GM12878 (cell line): Measurements from ENCODE around the gene ADGRV1. TPM values are rescaled to one million over a fixed set of nuclear protein-coding genes. Genes with fewer than 3 reads are reported as not detected.

Experiments used
- ATAC-seq: fragments of 200-7000 bp; cut with Tn5 transposase; 3 replicates; pipeline ENCODE4 v1.9.1; 2020; ENCODE audit warnings: mild to moderate bottlenecking, moderate library complexity
- BruUV-seq: library from RNA; stranded (reverse); fragments of 400-500 nt; replicated peaks from 2 replicates; lab custom pipeline; 2021; lab: Mats Ljungman, UMichigan
- CTCF ChIA-PET: fragments of 300-600 bp; sonication (Branson Sonifier 250); formaldehyde crosslinking; extraction: SDS; loops from one replicate; lab custom pipeline; 2021; ENCODE audit warnings: inconsistent platforms; lab: Yijun Ruan, JAX
- POLR2A ChIA-PET: fragments of 350-600 bp; formaldehyde crosslinking; extraction: SDS; loops from one replicate; lab custom pipeline; 2021; ENCODE audit warnings: inconsistent platforms; lab: Charles Lee
- RAD21 ChIA-PET: fragments of 300-600 bp; sonication (Branson Sonifier 250); formaldehyde crosslinking; loops from one replicate; lab custom pipeline; 2023; ENCODE audit warnings: antibody characterized with exemption; ENCODE audit not compliant: unreplicated experiment; lab: Charles Lee
- SMC1A ChIA-PET: fragments of 300-600 bp; sonication (Branson Sonifier 250); formaldehyde crosslinking; loops from one replicate; lab custom pipeline; 2023; ENCODE audit not compliant: unreplicated experiment, uncharacterized antibody; lab: Charles Lee
- DNase-seq: peaks from one replicate; pipeline ENCODE4 v3.0.0-alpha.2; 2011; ENCODE audit warnings: low read depth, low spot score
- FAIRE-seq: peaks from 3 replicates; lab custom pipeline; 2011; peaks lifted over from hg19 to GRCh38; lab: Jason Lieb, UNC
- H2AFZ ChIP-seq: 2 replicates; pipeline ENCODE4 v1.6.0; 2011; ENCODE audit warnings: low read depth, low read length, control low read depth; ENCODE audit not compliant: control insufficient read depth
- H3K27ac ChIP-seq: 2 replicates; pipeline ENCODE4 v1.5.1; 2011; ENCODE audit warnings: control low read depth; ENCODE audit not compliant: control insufficient read depth, insufficient read depth
- H3K27me3 ChIP-seq, 2 experiments: replicated peaks in 1 of 2; 2 replicates each; pipeline versions ENCODE4 v1.6.0 to v1.6.1; 2011; ENCODE audit warnings: low read length in 1 of 2; ENCODE audit not compliant: control insufficient read depth in 2 of 2, insufficient read depth in 2 of 2
- H3K36me3 ChIP-seq, 2 experiments: 2 replicates each; pipeline ENCODE4 v1.5.1; 2011; ENCODE audit warnings: low read length in 1 of 2; ENCODE audit not compliant: control insufficient read depth in 2 of 2, insufficient read depth in 2 of 2
- H3K4me1 ChIP-seq: 2 replicates; pipeline ENCODE4 v1.6.1; 2011; ENCODE audit warnings: mild to moderate bottlenecking, low read length, moderate library complexity, mixed read lengths; ENCODE audit not compliant: control insufficient read depth, insufficient read depth
- H3K4me2 ChIP-seq: 2 replicates; pipeline ENCODE4 v1.6.0; 2011; ENCODE audit warnings: control low read depth; ENCODE audit not compliant: control insufficient read depth, insufficient read depth
- H3K4me3 ChIP-seq: fragments of 200-600 bp; sonication (generic); 2 replicates; pipeline ENCODE4 v1.5.1; 2016
- H3K79me2 ChIP-seq: 2 replicates; pipeline ENCODE4 v1.6.0; 2011; ENCODE audit warnings: low read length; ENCODE audit not compliant: control insufficient read depth, insufficient read depth
- H3K9ac ChIP-seq: 2 replicates; pipeline ENCODE4 v1.8.0; 2011; ENCODE audit warnings: low read length, control low read depth, mixed read lengths; ENCODE audit not compliant: control insufficient read depth, insufficient read depth
- H3K9me3 ChIP-seq: replicated peaks from 3 replicates; pipeline ENCODE4 v1.5.1; 2011; ENCODE audit warnings: mild to moderate bottlenecking, low read length; ENCODE audit not compliant: control insufficient read depth, insufficient read depth
- H4K20me1 ChIP-seq: 2 replicates; pipeline ENCODE4 v1.6.0; 2011; ENCODE audit not compliant: control insufficient read depth, insufficient read depth
- BACH1 ChIP-seq: fragments of 450-650 bp; IDR thresholded peaks from 2 replicates; pipeline ENCODE4 v1.6.1; 2017; ENCODE audit warnings: mild to moderate bottlenecking, borderline replicate concordance
- BRCA1 ChIP-seq: IDR thresholded peaks from 2 replicates; pipeline ENCODE4 v1.6.1; 2011; ENCODE audit warnings: low read depth, low read length, improper control_type of control experiment
- CHD4 ChIP-seq: fragments of 200-600 bp; sonication (generic); IDR thresholded peaks from 2 replicates; pipeline ENCODE4 v1.6.1; 2016; ENCODE audit warnings: mild to moderate bottlenecking
- MYC ChIP-seq: IDR thresholded peaks from 2 replicates; pipeline ENCODE4 v1.6.1; 2011; ENCODE audit warnings: mild to moderate bottlenecking, low read length, moderate library complexity, inconsistent platforms; ENCODE audit not compliant: insufficient read depth, insufficient replicate concordance, insufficient read length, severe bottlenecking
- PAX8 ChIP-seq: fragments of 450-650 bp; IDR thresholded peaks from 2 replicates; pipeline ENCODE4 v1.6.1; 2017; ENCODE audit warnings: mild to moderate bottlenecking, moderate library complexity
- WGBS: methylation state at CpG from one replicate; pipeline ENCODE4 v1.1.6; 2016; ENCODE audit warnings: low lambda C conversion rate; ENCODE audit not compliant: insufficient replicate concordance, insufficient coverage; ENCODE audit errors: missing lambda C conversion rate; 5-methylcytosine and 5-hydroxymethylcytosine counted together
- in situ Hi-C: fragments of 300-500 bp; cut with MboI; formaldehyde crosslinking; loops from 9 replicates; pipeline ENCODE4 v1.14.3; 2018; ENCODE audit warnings: mixed read lengths
- intact Hi-C: fragments of 100-400 bp; cut with micrococcal nuclease; formaldehyde crosslinking; loops from one replicate; pipeline ENCODE4 v1.14.2; 2022; ENCODE audit not compliant: unreplicated experiment
- polyA plus RNA-seq, 11 experiments: library from polyadenylated mRNA; depleted of rRNA in 4 of 11; unstranded in 6 of 11; stranded (reverse) in 5 of 11; fragments of >200 nt; fragmentation: Nextera tagmentation in 4 of 11; fragmentation: Illumina TruSeq in 1 of 11; extraction: Ambion mirVana in 4 of 11; extraction: Trizol in 1 of 11; gene quantifications; 1 replicate in 1 of 11; 2 replicates in 10 of 11; pipeline versions ENCODE4 v1.2.1 to v1.2.3, GENCODE V29; 2011 to 2016; ENCODE audit warnings: inconsistent platforms in 2 of 11, missing spikeins in 2 of 11, low read depth in 1 of 11
- total RNA-seq, 4 experiments: library from RNA; depleted of rRNA in 3 of 4; stranded (reverse); fragments of >200 nt in 3 of 4; fragmentation: Illumina TruSeq in 1 of 4; extraction: Trizol in 1 of 4; gene quantifications; 2 replicates each; pipeline versions ENCODE4 v1.2.1 to v1.2.3, GENCODE V29; 2013 to 2021
- TF ChIP-seq, protein P1 (sequence below): IDR thresholded peaks from 2 replicates; pipeline ENCODE4 v1.6.1; 2011; ENCODE audit warnings: borderline replicate concordance, low read depth, mild to moderate bottlenecking, moderate library complexity, mixed read lengths, low read length; ENCODE audit not compliant: insufficient read depth; ENCODE audit errors: extremely low read length

Gene ADGRV1
- total and polyA plus RNA-seq, 10 of the 15 experiments (the other 5 are each of a cell fraction or from before 2014, with no cell fraction given) = 0.04 to 8.1 (median 0.16) TPM; not detected in 1

DNA sequence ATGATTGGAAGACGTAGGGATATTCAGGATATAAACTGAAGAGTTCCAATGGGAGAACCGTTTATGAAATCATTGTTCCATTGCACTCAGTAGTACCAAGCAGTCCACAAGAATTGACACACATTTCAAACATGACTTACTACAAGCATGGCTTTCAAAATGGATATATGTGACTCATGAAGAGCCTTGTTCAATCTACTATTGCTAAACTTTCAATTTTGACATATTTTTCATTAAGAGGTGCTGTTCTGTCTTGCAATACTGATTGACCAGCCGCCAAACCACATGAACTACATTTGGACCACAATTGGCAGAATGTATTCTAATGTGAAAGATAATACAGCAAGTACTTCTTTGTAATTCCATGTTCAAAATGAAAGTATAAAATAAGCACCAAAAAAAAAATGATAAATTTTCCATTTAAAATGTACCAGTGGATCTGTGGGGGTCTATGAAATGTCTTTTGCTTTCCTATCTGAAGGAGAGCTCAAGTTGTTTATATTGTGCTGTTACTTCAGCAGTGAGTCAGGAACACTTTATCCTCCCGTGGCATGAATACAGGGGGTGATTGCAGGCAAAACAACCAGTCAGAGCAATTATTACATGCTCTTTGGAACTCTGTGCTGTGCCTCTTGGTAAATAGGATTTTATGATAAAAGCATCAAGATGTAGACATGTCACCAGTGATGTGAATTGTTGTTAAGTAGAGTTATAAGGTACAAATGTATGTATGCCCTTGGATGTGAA lies 458.5 kb downstream of the ADGRV1 start (continued):
- TF ChIP-seq MYC (no peak), CHD4 (no peak), BACH1 (no peak), BRCA1 (no peak)

DNA sequence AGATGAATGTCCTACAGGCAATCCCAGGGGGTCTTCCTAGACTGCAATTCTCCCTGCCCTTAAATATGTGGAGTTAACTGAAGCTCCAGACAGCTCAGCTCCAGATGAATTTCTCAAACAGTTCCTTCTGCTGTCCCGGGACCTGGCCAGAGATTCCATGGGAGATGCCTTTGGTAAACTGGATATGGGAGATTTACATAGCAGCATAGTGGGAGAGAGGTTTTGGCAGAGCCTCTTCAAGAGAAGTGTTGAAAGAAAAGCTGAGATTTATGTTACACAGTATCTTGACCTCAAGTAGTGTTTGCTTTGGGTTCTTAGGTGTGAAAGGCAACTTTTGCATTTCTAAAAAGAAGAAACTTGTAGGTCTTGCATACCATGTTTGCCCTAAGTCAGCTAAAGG lies 459.6 kb downstream of the ADGRV1 start:
- FAIRE-seq = no peak
- SMC1A ChIA-PET = no interaction called here
- RAD21 ChIA-PET = no interaction called here
- Histone ChIP-seq H3K27me3 (no peaks in the 10 kb centered on the region), H3K4me2 (no peak overlapping the region), H3K9me3 (no peaks in the 10 kb centered on the region), H3K79me2 (no peaks in the 10 kb centered on the region), H3K36me3 (no peaks in the 10 kb centered on the region), H2AFZ (no peak overlapping the region), H3K27ac (no peak overlapping the region), H3K9ac (no peak overlapping the region), H3K4me3 (no peak overlapping the region), H3K4me1 (no peaks in the 10 kb centered on the region), H4K20me1 (no peaks in the 10 kb centered on the region)
- POLR2A ChIA-PET = interaction anchor here (0.6 kb wide), 1 partner anchor 64 kb away, joined by 3 read pairs; no protein-coding TSS in a partner anchor
- ATAC-seq = no peak
- no TSS peak for BruUV-seq
- CTCF ChIA-PET = no interaction called here
- WGBS = 0% methylated on average over 1 of the region's 1 CpG
- DNase-seq = no peak
- intact Hi-C loops (no loop called here), in situ Hi-C loops (no loop called here)
- TF ChIP-seq MYC (no peak), PAX8 (no peak)
- TF ChIP-seq, protein P1, sequence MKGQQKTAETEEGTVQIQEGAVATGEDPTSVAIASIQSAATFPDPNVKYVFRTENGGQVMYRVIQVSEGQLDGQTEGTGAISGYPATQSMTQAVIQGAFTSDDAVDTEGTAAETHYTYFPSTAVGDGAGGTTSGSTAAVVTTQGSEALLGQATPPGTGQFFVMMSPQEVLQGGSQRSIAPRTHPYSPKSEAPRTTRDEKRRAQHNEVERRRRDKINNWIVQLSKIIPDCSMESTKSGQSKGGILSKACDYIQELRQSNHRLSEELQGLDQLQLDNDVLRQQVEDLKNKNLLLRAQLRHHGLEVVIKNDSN = no peak
